HepG2 (cell line): ENCODE data around the gene NAV2.

ENCODE experiments used
- EZH2 ChIP-seq: conservative IDR thresholded peaks from 2 replicates; pipeline ENCODE4 v1.6.1; 2012; ENCODE audit warnings: mild to moderate bottlenecking, low read depth, low read length, moderate library complexity
- HNRNPK ChIP-seq: fragments of 200-400 bp; formaldehyde crosslinking; IDR thresholded peaks from 2 replicates; pipeline ENCODE4 v1.6.1; 2018; ENCODE audit warnings: low read length, low read depth, moderate library complexity, mild to moderate bottlenecking; ENCODE audit not compliant: poor library complexity, severe bottlenecking
- JUND ChIP-seq: sonication (generic); formaldehyde crosslinking; IDR thresholded peaks from 2 replicates; pipeline ENCODE4 v1.8.0; 2022; ENCODE audit warnings: mild to moderate bottlenecking, missing genetic modification reagents
- NBN ChIP-seq: fragments of 450-650 bp; conservative IDR thresholded peaks from 2 replicates; pipeline ENCODE4 v1.6.1; 2017
- POLR2A ChIP-seq, 2 experiments: IDR thresholded peaks; 2 replicates each; pipeline ENCODE4 v1.6.1; 2011; ENCODE audit warnings: low read depth in 2 of 2, low read length in 2 of 2, mild to moderate bottlenecking in 1 of 2, moderate library complexity in 1 of 2; ENCODE audit not compliant: insufficient read depth in 1 of 2
- SOX6 ChIP-seq, 2 experiments: fragments of 450-650 bp in 1 of 2; sonication (generic) in 1 of 2; formaldehyde crosslinking in 1 of 2; IDR thresholded peaks; 2 replicates each; pipeline versions ENCODE4 v1.4.0 to v1.6.1; 2017 to 2020; ENCODE audit warnings: antibody characterized with exemption in 1 of 2, mild to moderate bottlenecking in 1 of 2, missing genetic modification reagents in 1 of 2
- SP2 ChIP-seq: sonication (generic); formaldehyde crosslinking; IDR thresholded peaks from 2 replicates; pipeline ENCODE4 v1.5.1; 2020; ENCODE audit warnings: mild to moderate bottlenecking, missing genetic modification reagents
- TARDBP ChIP-seq: sonication (generic); formaldehyde crosslinking; IDR thresholded peaks from 2 replicates; pipeline ENCODE4 v1.8.0; 2022; ENCODE audit warnings: mild to moderate bottlenecking, missing genetic modification reagents
- TBP ChIP-seq: sonication (generic); formaldehyde crosslinking; IDR thresholded peaks from 2 replicates; pipeline ENCODE4 v1.5.0; 2020; ENCODE audit warnings: missing genetic modification reagents
- TCF7L2 ChIP-seq: IDR thresholded peaks from 2 replicates; pipeline ENCODE4 v1.6.1; 2011; ENCODE audit warnings: mild to moderate bottlenecking, low read depth, low read length, moderate library complexity
- TF ChIP-seq, protein P1 (sequence below): sonication (generic); formaldehyde crosslinking; IDR thresholded peaks from 2 replicates; pipeline ENCODE4 v1.8.1; 2023; ENCODE audit warnings: mild to moderate bottlenecking, inconsistent platforms, moderate library complexity, missing genetic modification reagents, borderline replicate concordance
- TF ChIP-seq, protein P2 (sequence below): IDR thresholded peaks from 2 replicates; pipeline ENCODE4 v1.6.1; 2016
- TF ChIP-seq, protein P3 (sequence below), 2 experiments: sonication (generic) in 1 of 2; formaldehyde crosslinking in 1 of 2; IDR thresholded peaks; 2 replicates each; pipeline versions ENCODE4 v1.6.1 to v1.9.0; 2014 to 2022; ENCODE audit warnings: antibody characterized with exemption in 1 of 2, borderline replicate concordance in 1 of 2, inconsistent platforms in 1 of 2, low read depth in 1 of 2, missing genetic modification reagents in 1 of 2

DNA sequence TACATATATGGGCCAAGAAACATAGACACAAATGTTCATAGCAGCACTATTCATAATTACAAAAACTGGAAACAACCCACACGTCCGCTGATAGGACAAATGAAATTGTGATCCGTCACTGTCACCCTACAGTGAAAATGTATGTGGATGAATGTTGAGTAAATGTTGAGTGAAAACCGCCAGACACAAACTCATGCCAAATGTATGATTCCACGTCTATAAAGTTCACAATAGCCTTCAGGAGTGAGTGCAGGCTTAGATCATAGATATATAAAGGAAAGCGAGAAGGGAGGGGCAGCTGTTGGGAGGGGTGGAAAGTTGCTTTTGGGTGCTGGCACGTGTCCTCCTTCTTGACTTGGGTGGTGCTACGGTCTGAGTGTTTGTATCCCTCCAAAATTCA, 414.1 kb downstream of the NAV2 start:
- no peak for TF ChIP-seq TCF7L2
- TF ChIP-seq NBN = no peak
- TF ChIP-seq, protein P1, sequence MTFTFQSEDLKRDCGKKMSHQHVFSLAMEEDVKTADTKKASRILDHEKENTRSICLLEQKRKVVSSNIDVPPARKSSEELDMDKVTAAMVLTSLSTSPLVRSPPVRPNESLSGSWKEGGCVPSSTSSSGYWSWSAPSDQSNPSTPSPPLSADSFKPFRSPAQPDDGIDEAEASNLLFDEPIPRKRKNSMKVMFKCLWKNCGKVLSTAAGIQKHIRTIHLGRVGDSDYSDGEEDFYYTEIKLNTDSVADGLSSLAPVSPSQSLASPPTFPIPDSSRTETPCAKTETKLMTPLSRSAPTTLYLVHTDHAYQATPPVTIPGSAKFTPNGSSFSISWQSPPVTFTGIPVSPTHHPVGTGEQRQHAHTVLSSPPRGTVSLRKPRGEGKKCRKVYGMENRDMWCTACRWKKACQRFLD (CRISPR knock-in tag) = no peak
- no peak for TF ChIP-seq SOX6 (IDR thresholded peaks at IDR 0.05)
- no peak for TF ChIP-seq SOX6 (CRISPR knock-in tag; IDR thresholded peaks at IDR 0.05)
- TF ChIP-seq TARDBP = no peak
- TF ChIP-seq TBP (CRISPR knock-in tag) = no peak
- TF ChIP-seq POLR2A (IDR thresholded peaks at IDR 0.05; ENCODE audit: insufficient read depth in 1 of 2, low read depth in 2 of 2, low read length in 2 of 2) = no peak
- TF ChIP-seq, protein P2, sequence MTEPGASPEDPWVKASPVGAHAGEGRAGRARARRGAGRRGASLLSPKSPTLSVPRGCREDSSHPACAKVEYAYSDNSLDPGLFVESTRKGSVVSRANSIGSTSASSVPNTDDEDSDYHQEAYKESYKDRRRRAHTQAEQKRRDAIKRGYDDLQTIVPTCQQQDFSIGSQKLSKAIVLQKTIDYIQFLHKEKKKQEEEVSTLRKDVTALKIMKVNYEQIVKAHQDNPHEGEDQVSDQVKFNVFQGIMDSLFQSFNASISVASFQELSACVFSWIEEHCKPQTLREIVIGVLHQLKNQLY = no peak
- no peak for TF ChIP-seq SP2 (CRISPR knock-in tag)
- no peak for TF ChIP-seq HNRNPK
- no peak for TF ChIP-seq JUND (CRISPR knock-in tag)
- TF ChIP-seq, protein P3, sequence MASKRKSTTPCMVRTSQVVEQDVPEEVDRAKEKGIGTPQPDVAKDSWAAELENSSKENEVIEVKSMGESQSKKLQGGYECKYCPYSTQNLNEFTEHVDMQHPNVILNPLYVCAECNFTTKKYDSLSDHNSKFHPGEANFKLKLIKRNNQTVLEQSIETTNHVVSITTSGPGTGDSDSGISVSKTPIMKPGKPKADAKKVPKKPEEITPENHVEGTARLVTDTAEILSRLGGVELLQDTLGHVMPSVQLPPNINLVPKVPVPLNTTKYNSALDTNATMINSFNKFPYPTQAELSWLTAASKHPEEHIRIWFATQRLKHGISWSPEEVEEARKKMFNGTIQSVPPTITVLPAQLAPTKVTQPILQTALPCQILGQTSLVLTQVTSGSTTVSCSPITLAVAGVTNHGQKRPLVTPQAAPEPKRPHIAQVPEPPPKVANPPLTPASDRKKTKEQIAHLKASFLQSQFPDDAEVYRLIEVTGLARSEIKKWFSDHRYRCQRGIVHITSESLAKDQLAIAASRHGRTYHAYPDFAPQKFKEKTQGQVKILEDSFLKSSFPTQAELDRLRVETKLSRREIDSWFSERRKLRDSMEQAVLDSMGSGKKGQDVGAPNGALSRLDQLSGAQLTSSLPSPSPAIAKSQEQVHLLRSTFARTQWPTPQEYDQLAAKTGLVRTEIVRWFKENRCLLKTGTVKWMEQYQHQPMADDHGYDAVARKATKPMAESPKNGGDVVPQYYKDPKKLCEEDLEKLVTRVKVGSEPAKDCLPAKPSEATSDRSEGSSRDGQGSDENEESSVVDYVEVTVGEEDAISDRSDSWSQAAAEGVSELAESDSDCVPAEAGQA (IDR thresholded peaks at IDR 0.05; ENCODE audit: low read depth) = no peak
- TF ChIP-seq, protein P3 (CRISPR knock-in tag; IDR thresholded peaks at IDR 0.05; ENCODE audit: borderline replicate concordance) = no peak
- no peak for TF ChIP-seq EZH2
